ENCODE measurements around the gene GFRA1.

The GFRA1 gene

GRCh38 chr10:116272440-116273283 lies at the start of gene GFRA1:
Gene GFRA1, minus strand, starts transcription at chr10:116273206. Its CDS starts 1,177 bp downstream, at chr10:116272029.
- no peak for TF ChIP-seq CTCF (IDR thresholded peaks at IDR 0.05)
- H3K36me3 ChIP-seq = no peaks in the 10 kb centered on the region
- H3K9me3 ChIP-seq = no peaks in the 10 kb centered on the region
- H3K27me3 ChIP-seq = peaks cover 100% of the 10 kb centered on the region
- peaks cover 0 to 10% of the 10 kb centered on the region in 2 experiments for H3K4me1 ChIP-seq (ENCODE audit: control insufficient read depth in 1 of 2, insufficient read depth in 1 of 2, low read depth in 1 of 2, low read length in 1 of 2)
- no peak within 1 kb of the TSS for H3K27ac ChIP-seq
- no peak within 1 kb of the TSS for H3K4me3 ChIP-seq (ENCODE audit: low read depth in 1 of 2, low read length in 1 of 2)

- no peak for TF ChIP-seq CTCF (IDR thresholded peaks at IDR 0.05)
- H3K27me3 ChIP-seq = no peaks in the 10 kb centered on the region
Observed at GRCh38 chr10:116316503-116316902, 43.5 kb upstream of the GFRA1 start.

GRCh38 chr10:116312548-116312947 lies 39.5 kb upstream of the GFRA1 start:
- H3K27me3 ChIP-seq = no peaks in the 10 kb centered on the region
- TF ChIP-seq CTCF (IDR thresholded peaks at IDR 0.05) = no peak

More at GRCh38 chr10:116316503-116316902, 43.5 kb upstream of the GFRA1 start:
- no peak overlapping the region for H3K4me3 ChIP-seq (ENCODE audit: low read depth in 1 of 2, low read length in 1 of 2)
- H3K4me1 ChIP-seq (ENCODE audit: control insufficient read depth in 1 of 2, insufficient read depth in 1 of 2, low read depth in 1 of 2, low read length in 1 of 2) = no peaks in the 10 kb centered on the region
- H3K27ac ChIP-seq = no peak overlapping the region
- no peaks in the 10 kb centered on the region for H3K36me3 ChIP-seq
- H3K9me3 ChIP-seq = no peaks in the 10 kb centered on the region

GRCh38 chr10:116311706-116312490 lies 38.9 kb upstream of the GFRA1 start:
- H3K27me3 ChIP-seq = no peaks in the 10 kb centered on the region
- no peak overlapping the region for H3K4me3 ChIP-seq (ENCODE audit: low read depth in 1 of 2, low read length in 1 of 2)
- no peaks in the 10 kb centered on the region for H3K4me1 ChIP-seq (ENCODE audit: control insufficient read depth in 1 of 2, insufficient read depth in 1 of 2, low read depth in 1 of 2, low read length in 1 of 2)
- H3K9me3 ChIP-seq = no peaks in the 10 kb centered on the region
- no peaks in the 10 kb centered on the region for H3K36me3 ChIP-seq
- TF ChIP-seq CTCF (IDR thresholded peaks at IDR 0.05) = no peak
- H3K27ac ChIP-seq = no peak overlapping the region

More at GRCh38 chr10:116312548-116312947, 39.5 kb upstream of the GFRA1 start:
- H3K4me1 ChIP-seq (ENCODE audit: control insufficient read depth in 1 of 2, insufficient read depth in 1 of 2, low read depth in 1 of 2, low read length in 1 of 2) = no peaks in the 10 kb centered on the region
- no peaks in the 10 kb centered on the region for H3K36me3 ChIP-seq
- H3K9me3 ChIP-seq = no peaks in the 10 kb centered on the region
- no peak overlapping the region for H3K27ac ChIP-seq
- no peak overlapping the region for H3K4me3 ChIP-seq (ENCODE audit: low read depth in 1 of 2, low read length in 1 of 2)

- H3K4me3 ChIP-seq (ENCODE audit: low read depth in 1 of 2, low read length in 1 of 2) = no peak overlapping the region
- TF ChIP-seq CTCF (IDR thresholded peaks at IDR 0.05) = no peak
- H3K27me3 ChIP-seq = no peaks in the 10 kb centered on the region
- H3K36me3 ChIP-seq = no peaks in the 10 kb centered on the region
- H3K4me1 ChIP-seq (ENCODE audit: control insufficient read depth in 1 of 2, insufficient read depth in 1 of 2, low read depth in 1 of 2, low read length in 1 of 2) = no peaks in the 10 kb centered on the region
- H3K27ac ChIP-seq = no peak overlapping the region
- H3K9me3 ChIP-seq = no peaks in the 10 kb centered on the region
Observed at GRCh38 chr10:116311016-116311415, 38.0 kb upstream of the GFRA1 start.

All from neutrophil (primary cell).